ENCODE data around the gene GLG1. TPM values are rescaled to one million over a fixed set of nuclear protein-coding genes. Genes with fewer than 3 reads are reported as not detected.
"Not testable (repeated sequence)": the region's sequence is repeated elsewhere in the genome, so short reads cannot be mapped to it uniquely, and the experiment has no call there.

Gene GLG1
- total RNA-seq, 1 experiment from 2014 or later = 237 TPM

DNA sequence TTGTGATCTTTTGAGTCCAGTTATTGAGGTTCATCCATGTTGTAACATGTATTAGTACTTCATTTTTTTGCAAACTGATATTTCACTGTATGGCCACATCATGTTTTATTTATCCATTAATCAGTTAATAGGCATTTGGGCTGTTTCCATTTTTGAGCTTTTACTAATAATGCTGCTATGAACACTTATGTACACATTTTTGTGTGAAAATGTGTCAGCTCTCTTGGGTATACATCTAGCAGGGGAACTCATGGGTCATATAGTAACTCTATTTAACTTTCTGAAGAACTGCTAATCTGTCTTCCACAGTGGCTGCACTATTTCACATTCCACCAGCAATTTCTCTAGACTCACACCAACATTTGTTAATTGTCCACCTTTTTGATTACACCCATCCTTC lies 82.0 kb downstream of the GLG1 start:
- ChIA-PET POLR2A (no interaction called here), CTCF (no interaction called here)
- no TSS peak for BruUV-seq (replicated peaks)

DNA sequence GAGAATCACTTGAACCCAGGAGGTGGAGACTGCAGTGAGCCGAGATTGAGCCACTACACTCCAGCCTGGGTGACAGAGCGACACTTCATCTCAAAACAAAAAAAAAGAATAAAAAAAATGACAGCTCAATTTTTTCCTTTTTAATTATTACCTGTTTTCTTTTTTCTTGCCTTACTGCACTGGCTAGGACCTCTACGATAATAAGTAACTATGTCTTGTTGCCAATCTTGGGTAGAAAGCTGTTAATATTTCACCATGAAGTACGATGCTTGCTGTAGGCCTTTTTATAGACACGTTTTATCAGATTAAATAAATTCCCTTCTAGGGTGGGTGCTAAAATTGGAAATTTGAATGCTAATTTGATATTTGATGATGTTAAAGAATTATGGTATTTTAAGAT lies 82.8 kb downstream of the GLG1 start:
- TF ChIP-seq, protein P1, sequence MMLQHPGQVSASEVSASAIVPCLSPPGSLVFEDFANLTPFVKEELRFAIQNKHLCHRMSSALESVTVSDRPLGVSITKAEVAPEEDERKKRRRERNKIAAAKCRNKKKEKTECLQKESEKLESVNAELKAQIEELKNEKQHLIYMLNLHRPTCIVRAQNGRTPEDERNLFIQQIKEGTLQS (IDR thresholded peaks at IDR 0.05) = no peak
- TF ChIP-seq SP1 (IDR thresholded peaks at IDR 0.05; ENCODE audit: low read depth) (no peak), EZH2 (IDR thresholded peaks at IDR 0.05) (no peak)
- no peaks in the 10 kb centered on the region for H3K9me2 ChIP-seq (ENCODE audit: insufficient read depth)
- no peak for ATAC-seq
- BruUV-seq (replicated peaks) = no TSS peak
- H3K9me3 ChIP-seq (ENCODE audit: control insufficient read depth in 1 of 2, insufficient read depth in 1 of 2, low read depth in 1 of 2, low read length in 2 of 2) = no peaks in the 10 kb centered on the region
- ChIA-PET RAD21 (ENCODE audit: low non-redundant PET in 1 of 2, low total read pairs in 2 of 2, uncharacterized antibody in 2 of 2, unreplicated experiment in 2 of 2) (no interaction called here), POLR2A (no interaction called here), CTCF (no interaction called here)
- DNase-seq (ENCODE audit: low read depth, low spot score) = no peak
- H3K27me3 ChIP-seq (ENCODE audit: insufficient read depth, low read length) = no peaks in the 10 kb centered on the region
- no peak overlapping the region for H2AFZ ChIP-seq (ENCODE audit: low read depth, low read length, poor library complexity, severe bottlenecking)
- intact Hi-C loops (cut with micrococcal nuclease) = no loop called here
- H3K9ac ChIP-seq (ENCODE audit: low read length) = no peak overlapping the region
- H3K36me3 ChIP-seq (ENCODE audit: control insufficient read depth in 1 of 2, insufficient read depth in 2 of 2, low read length in 2 of 2) = peaks cover 0 to 5% of the 10 kb centered on the region in 2 experiments; a peak in 1 of 4 replicates
- H3K4me1 ChIP-seq (ENCODE audit: control insufficient read depth in 1 of 2, insufficient read depth in 2 of 2, low read length in 2 of 2) = peaks cover 12% of the 10 kb centered on the region in 2 experiments; a peak in 2 of 4 replicates
- no peaks in the 10 kb centered on the region; the same call in 1 of the 2 replicates for H4K20me1 ChIP-seq (ENCODE audit: insufficient read depth)
- no peak overlapping the region for H3K27ac ChIP-seq (ENCODE audit: low read depth, low read length)
- H3K4me3 ChIP-seq (replicated peaks in 1 of 2; ENCODE audit: low read depth in 1 of 2, low read length in 2 of 2) = no peak overlapping the region
- H3K4me2 ChIP-seq (ENCODE audit: low read length) = no peak overlapping the region
- H3K79me2 ChIP-seq (ENCODE audit: insufficient read depth, low read length) = peaks cover 18% of the 10 kb centered on the region

More for the DNA sequence above, 82.0 kb downstream of the GLG1 start:
- Histone ChIP-seq H3K4me1 (ENCODE audit: control insufficient read depth in 1 of 2, insufficient read depth in 2 of 2, low read length in 2 of 2) (peaks cover 12% of the 10 kb centered on the region in 2 experiments; a peak in 2 of 4 replicates), H3K27ac (ENCODE audit: low read depth, low read length) (no peak overlapping the region), H2AFZ (ENCODE audit: low read depth, low read length, poor library complexity, severe bottlenecking) (no peak overlapping the region), H4K20me1 (ENCODE audit: insufficient read depth) (no peaks in the 10 kb centered on the region), H3K9ac (ENCODE audit: low read length) (no peak overlapping the region), H3K27me3 (ENCODE audit: insufficient read depth, low read length) (no peaks in the 10 kb centered on the region), H3K4me2 (ENCODE audit: low read length) (no peak overlapping the region), H3K9me3 (ENCODE audit: control insufficient read depth in 1 of 2, insufficient read depth in 1 of 2, low read depth in 1 of 2, low read length in 2 of 2) (no peaks in the 10 kb centered on the region), H3K4me3 (replicated peaks in 1 of 2; ENCODE audit: low read depth in 1 of 2, low read length in 2 of 2) (no peak overlapping the region), H3K9me2 (ENCODE audit: insufficient read depth) (no peaks in the 10 kb centered on the region), H3K79me2 (ENCODE audit: insufficient read depth, low read length) (peaks cover 11% of the 10 kb centered on the region), H3K36me3 (ENCODE audit: control insufficient read depth in 1 of 2, insufficient read depth in 2 of 2, low read length in 2 of 2) (peaks cover 0 to 3% of the 10 kb centered on the region in 2 experiments; a peak in 1 of 4 replicates)
- no peak for ATAC-seq
- RAD21 ChIA-PET (ENCODE audit: low non-redundant PET in 1 of 2, low total read pairs in 2 of 2, uncharacterized antibody in 2 of 2, unreplicated experiment in 2 of 2) = no interaction called here
- intact Hi-C loops (cut with micrococcal nuclease) = no loop called here
- TF ChIP-seq EGR1 (IDR thresholded peaks at IDR 0.05; ENCODE audit: low read depth) = no peak
- TF ChIP-seq, protein P2, sequence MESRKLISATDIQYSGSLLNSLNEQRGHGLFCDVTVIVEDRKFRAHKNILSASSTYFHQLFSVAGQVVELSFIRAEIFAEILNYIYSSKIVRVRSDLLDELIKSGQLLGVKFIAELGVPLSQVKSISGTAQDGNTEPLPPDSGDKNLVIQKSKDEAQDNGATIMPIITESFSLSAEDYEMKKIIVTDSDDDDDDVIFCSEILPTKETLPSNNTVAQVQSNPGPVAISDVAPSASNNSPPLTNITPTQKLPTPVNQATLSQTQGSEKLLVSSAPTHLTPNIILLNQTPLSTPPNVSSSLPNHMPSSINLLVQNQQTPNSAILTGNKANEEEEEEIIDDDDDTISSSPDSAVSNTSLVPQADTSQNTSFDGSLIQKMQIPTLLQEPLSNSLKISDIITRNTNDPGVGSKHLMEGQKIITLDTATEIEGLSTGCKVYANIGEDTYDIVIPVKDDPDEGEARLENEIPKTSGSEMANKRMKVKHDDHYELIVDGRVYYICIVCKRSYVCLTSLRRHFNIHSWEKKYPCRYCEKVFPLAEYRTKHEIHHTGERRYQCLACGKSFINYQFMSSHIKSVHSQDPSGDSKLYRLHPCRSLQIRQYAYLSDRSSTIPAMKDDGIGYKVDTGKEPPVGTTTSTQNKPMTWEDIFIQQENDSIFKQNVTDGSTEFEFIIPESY (IDR thresholded peaks at IDR 0.05; ENCODE audit: extremely low read depth, insufficient replicate concordance, low read length) = no peak
- no peak for TF ChIP-seq YY1 (IDR thresholded peaks at IDR 0.05; ENCODE audit: extremely low read depth, insufficient replicate concordance, low read depth, low read length)
- TF ChIP-seq SIN3A (IDR thresholded peaks at IDR 0.05; ENCODE audit: low read depth) = no peak
- TF ChIP-seq TCF7L2 (IDR thresholded peaks at IDR 0.05; ENCODE audit: borderline replicate concordance, extremely low read depth, insufficient read depth, insufficient read length) = no peak
- TF ChIP-seq JUND (IDR thresholded peaks at IDR 0.05) = no peak
- no peak for DNase-seq (ENCODE audit: low read depth, low spot score)

DNA sequence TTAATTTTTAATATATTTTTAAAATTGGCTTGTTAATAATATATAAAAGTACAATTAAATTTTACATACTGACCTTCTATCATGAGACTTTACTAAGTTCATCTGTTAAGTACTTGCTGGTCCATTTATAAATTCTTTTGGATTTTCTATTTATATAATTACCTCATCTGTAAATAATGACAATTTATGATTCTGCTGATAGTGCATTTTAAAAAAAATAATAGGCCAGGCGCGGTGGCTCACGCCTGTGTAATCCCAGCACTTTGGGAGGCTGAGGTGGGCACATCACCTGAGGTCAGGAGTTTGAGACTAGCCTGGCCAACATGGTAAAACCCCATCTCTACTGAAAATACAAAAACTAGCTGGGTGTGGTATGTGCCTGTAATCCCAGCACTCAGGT lies 83.2 kb downstream of the GLG1 start:
- H3K27ac ChIP-seq (ENCODE audit: low read depth, low read length); POLR2A ChIA-PET; H3K36me3 ChIP-seq (ENCODE audit: control insufficient read depth in 1 of 2, insufficient read depth in 2 of 2, low read length in 2 of 2); intact Hi-C loops (cut with micrococcal nuclease); H2AFZ ChIP-seq (ENCODE audit: low read depth, low read length, poor library complexity, severe bottlenecking); H3K9me2 ChIP-seq (ENCODE audit: insufficient read depth); H3K27me3 ChIP-seq (ENCODE audit: insufficient read depth, low read length); ATAC-seq; H3K9ac ChIP-seq (ENCODE audit: low read length); H3K4me3 ChIP-seq (replicated peaks in 1 of 2; ENCODE audit: low read depth in 1 of 2, low read length in 2 of 2); BruUV-seq (replicated peaks); CTCF ChIA-PET; DNase-seq (ENCODE audit: low read depth, low spot score); RAD21 ChIA-PET (ENCODE audit: low non-redundant PET in 1 of 2, low total read pairs in 2 of 2, uncharacterized antibody in 2 of 2, unreplicated experiment in 2 of 2); H4K20me1 ChIP-seq (ENCODE audit: insufficient read depth); H3K4me2 ChIP-seq (ENCODE audit: low read length); H3K9me3 ChIP-seq (ENCODE audit: control insufficient read depth in 1 of 2, insufficient read depth in 1 of 2, low read depth in 1 of 2, low read length in 2 of 2): not testable (repeated sequence)
- peaks cover 12% of the 10 kb centered on the region in 2 experiments; a peak in 2 of 4 replicates for H3K4me1 ChIP-seq (ENCODE audit: control insufficient read depth in 1 of 2, insufficient read depth in 2 of 2, low read length in 2 of 2)
- peaks cover 19% of the 10 kb centered on the region for H3K79me2 ChIP-seq (ENCODE audit: insufficient read depth, low read length)
